CD4-positive, alpha-beta memory T cell (primary cell): ENCODE results near the gene ALKBH5. TPM values are rescaled to one million over a fixed set of nuclear protein-coding genes. Genes with fewer than 3 reads are reported as not detected.
A peak's percentile ranks its signal among the peaks of the same experiment; 100 is the strongest.

Source experiments
- CTCF ChIA-PET: fragments of 350-600 bp; sonication (Branson Sonifier 250); formaldehyde crosslinking; loops from one replicate; lab custom pipeline; 2021; ENCODE audit warnings: inconsistent platforms; ENCODE audit not compliant: partially characterized antibody; lab: Charles Lee
- POLR2A ChIA-PET: fragments of 350-600 bp; sonication (Branson Sonifier 250); formaldehyde crosslinking; loops from one replicate; lab custom pipeline; 2021; ENCODE audit not compliant: partially characterized antibody; lab: Charles Lee
- DNase-seq, 5 donors: peaks; one replicate each; pipeline versions ENCODE4 v3.0.0 to v3.0.0-alpha.2; 2020 to 2022; ENCODE audit warnings: mixed read lengths in 1 of 5
- H3K27ac ChIP-seq: one replicate; pipeline ENCODE4 v1.7.0; 2013; ENCODE audit warnings: low read depth, low read length
- H3K27me3 ChIP-seq: 2 replicates; pipeline ENCODE4 v1.7.0; 2013; ENCODE audit warnings: mild to moderate bottlenecking, low read length, moderate library complexity; ENCODE audit not compliant: insufficient read depth
- H3K36me3 ChIP-seq: 2 replicates; pipeline ENCODE4 v1.7.0; 2013; ENCODE audit warnings: mild to moderate bottlenecking, low read length, moderate library complexity; ENCODE audit not compliant: insufficient read depth
- H3K4me1 ChIP-seq: 2 replicates; pipeline ENCODE4 v1.7.0; 2013; ENCODE audit warnings: mild to moderate bottlenecking, low read length, moderate library complexity; ENCODE audit not compliant: insufficient read depth
- H3K4me3 ChIP-seq, 2 donors: one replicate each; pipeline ENCODE4 v1.7.0; 2013; ENCODE audit warnings: low read length in 2 of 2, mild to moderate bottlenecking in 1 of 2
- H3K9me3 ChIP-seq, 2 donors: one replicate each; pipeline ENCODE4 v1.7.0; 2013; ENCODE audit warnings: low read length in 2 of 2, control low read depth in 1 of 2; ENCODE audit not compliant: control insufficient read depth in 1 of 2
- H3K27ac Mint-ChIP-seq, 7 donors: one replicate each; pipeline ENCODE4 v1.8.0; 2020 to 2021; ENCODE audit warnings: mixed read lengths in 7 of 7, mild to moderate bottlenecking in 6 of 7, inconsistent platforms in 3 of 7, moderate library complexity in 3 of 7
- H3K27me3 Mint-ChIP-seq, 2 donors: one replicate each; pipeline ENCODE4 v1.8.0; 2020 to 2021; ENCODE audit warnings: mixed read lengths in 2 of 2
- H3K36me3 Mint-ChIP-seq, 2 donors: one replicate each; pipeline ENCODE4 v1.8.0; 2020 to 2021; ENCODE audit warnings: mixed read lengths in 2 of 2, inconsistent platforms in 1 of 2, mild to moderate bottlenecking in 1 of 2
- H3K4me1 Mint-ChIP-seq, 4 donors: one replicate each; pipeline ENCODE4 v1.8.0; 2020 to 2021; ENCODE audit warnings: mixed read lengths in 4 of 4, mild to moderate bottlenecking in 1 of 4
- H3K4me3 Mint-ChIP-seq, 8 donors: one replicate each; pipeline ENCODE4 v1.8.0; 2020 to 2021; ENCODE audit warnings: mixed read lengths in 8 of 8, mild to moderate bottlenecking in 7 of 8, moderate library complexity in 6 of 8, inconsistent platforms in 3 of 8
- H3K9me3 Mint-ChIP-seq, 8 donors: one replicate each; pipeline ENCODE4 v1.8.0; 2020 to 2021; ENCODE audit warnings: mixed read lengths in 8 of 8, mild to moderate bottlenecking in 5 of 8, inconsistent platforms in 3 of 8, moderate library complexity in 1 of 8
- intact Hi-C: fragments of 100-400 bp; cut with micrococcal nuclease; formaldehyde crosslinking; loops from one replicate; pipeline ENCODE4 v1.15.1; 2023
- polyA plus RNA-seq, 2 donors: library from polyadenylated mRNA; unstranded; fragments of 300-500 nt; fragmentation: Illumina TruSeq; gene quantifications; one replicate each; pipeline ENCODE4 v1.2.3, GENCODE V29; 2021
- total RNA-seq, 2 experiments: library from RNA; stranded (reverse); gene quantifications; one replicate each; pipeline ENCODE4 v1.2.3, GENCODE V29; 2021

ALKBH5 gene
- total and polyA plus RNA-seq, 4 experiments from 2014 or later, result 119 to 132 (median 123) TPM

DNA sequence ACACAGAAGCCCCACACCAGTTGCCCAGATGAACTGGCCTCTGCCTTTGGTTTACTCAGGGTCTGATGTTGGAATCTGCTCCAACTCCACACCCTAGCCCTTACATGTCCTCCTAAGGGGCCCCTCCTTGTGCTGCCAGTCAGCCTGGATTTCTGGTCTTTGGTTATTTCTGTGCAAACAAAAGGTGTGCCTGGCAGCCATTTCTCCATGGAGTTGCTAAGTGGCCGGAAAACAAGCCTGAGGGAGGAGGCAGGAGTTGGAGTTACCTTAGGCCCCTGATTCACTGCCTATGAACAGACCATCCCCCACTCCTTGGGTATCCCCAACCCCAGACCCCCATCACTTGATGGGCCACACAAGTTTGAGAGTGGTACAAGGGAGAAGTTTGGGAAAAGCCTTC lies 4.4 kb upstream of the ALKBH5 start:
- Mint-ChIP-seq H3K9me3 (peaks cover 0 to 2% (median 0%) of the 10 kb centered on the region in 8 donors), H3K36me3 (peaks cover 0 to 5% of the 10 kb centered on the region in 2 donors), H3K27ac (peak overlapping the region in 1 of 7 donors; percentile 30), H3K27me3 (no peaks in the 10 kb centered on the region), H3K4me1 (peaks cover 3 to 23% (median 10%) of the 10 kb centered on the region in 4 donors), H3K4me3 (no peak overlapping the region)
- intact Hi-C loops, result no loop called here
- Histone ChIP-seq H3K36me3 (no peaks in the 10 kb centered on the region), H3K4me1 (peaks cover 10% of the 10 kb centered on the region), H3K27ac (no peak overlapping the region), H3K9me3 (no peaks in the 10 kb centered on the region), H3K4me3 (no peak overlapping the region), H3K27me3 (no peaks in the 10 kb centered on the region)
- no peak for DNase-seq
- ChIA-PET CTCF (interaction anchor here (1.4 kb wide), 1 partner anchor 30 kb away, joined by 3 read pairs; no protein-coding TSS in a partner anchor), POLR2A (no interaction called here)

DNA sequence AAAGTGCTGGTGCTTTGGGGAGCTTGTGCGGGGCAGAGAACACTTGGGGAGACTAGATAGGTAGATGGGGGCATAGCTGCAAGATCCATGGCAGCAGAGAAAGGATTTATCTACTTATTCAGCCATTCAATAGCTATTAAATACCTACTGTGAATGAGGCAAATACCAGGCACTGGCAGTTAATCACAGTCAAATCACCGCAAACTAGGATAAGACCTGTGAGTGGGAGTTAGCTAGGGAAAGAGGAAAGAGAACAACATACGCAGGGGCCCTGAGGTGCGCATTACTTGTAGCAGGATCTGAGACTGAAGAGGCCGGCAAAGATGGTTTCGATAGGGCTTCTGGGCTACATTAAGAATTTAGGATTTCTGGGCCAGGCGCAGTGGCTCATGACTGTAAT lies 3.8 kb upstream of the ALKBH5 start:
- CTCF ChIA-PET, result interaction anchor here (1.4 kb wide), 1 partner anchor 30 kb away, joined by 3 read pairs; no protein-coding TSS in a partner anchor
- Histone ChIP-seq H3K9me3 (no peaks in the 10 kb centered on the region), H3K4me1 (peaks cover 11% of the 10 kb centered on the region), H3K4me3 (no peak overlapping the region), H3K36me3 (no peaks in the 10 kb centered on the region), H3K27me3 (no peaks in the 10 kb centered on the region), H3K27ac (no peak overlapping the region)
- no peak for DNase-seq
- H3K4me3 Mint-ChIP-seq, result no peak overlapping the region
- POLR2A ChIA-PET, result no interaction called here
- peaks cover 3 to 28% (median 11%) of the 10 kb centered on the region in 4 donors for H3K4me1 Mint-ChIP-seq
- H3K27me3 Mint-ChIP-seq, result no peaks in the 10 kb centered on the region
- intact Hi-C loops, result loop anchor here (5.0 to 10.0 kb wide), 2 partner anchors 182 to 1525 kb away; partner anchors contain the start of genes SHMT1 and ZNF624
- H3K9me3 Mint-ChIP-seq, result peaks cover 0 to 2% (median 0%) of the 10 kb centered on the region in 8 donors
- peaks cover 0 to 10% of the 10 kb centered on the region in 2 donors for H3K36me3 Mint-ChIP-seq
- H3K27ac Mint-ChIP-seq, result peak overlapping the region in 3 of 7 donors; percentile 30 to 80 (median 36)

GRCh38 chr17:18181358-18181757 lies 2.3 kb upstream of the ALKBH5 start:
- peaks cover 0 to 17% of the 10 kb centered on the region in 2 donors for H3K36me3 Mint-ChIP-seq

DNA sequence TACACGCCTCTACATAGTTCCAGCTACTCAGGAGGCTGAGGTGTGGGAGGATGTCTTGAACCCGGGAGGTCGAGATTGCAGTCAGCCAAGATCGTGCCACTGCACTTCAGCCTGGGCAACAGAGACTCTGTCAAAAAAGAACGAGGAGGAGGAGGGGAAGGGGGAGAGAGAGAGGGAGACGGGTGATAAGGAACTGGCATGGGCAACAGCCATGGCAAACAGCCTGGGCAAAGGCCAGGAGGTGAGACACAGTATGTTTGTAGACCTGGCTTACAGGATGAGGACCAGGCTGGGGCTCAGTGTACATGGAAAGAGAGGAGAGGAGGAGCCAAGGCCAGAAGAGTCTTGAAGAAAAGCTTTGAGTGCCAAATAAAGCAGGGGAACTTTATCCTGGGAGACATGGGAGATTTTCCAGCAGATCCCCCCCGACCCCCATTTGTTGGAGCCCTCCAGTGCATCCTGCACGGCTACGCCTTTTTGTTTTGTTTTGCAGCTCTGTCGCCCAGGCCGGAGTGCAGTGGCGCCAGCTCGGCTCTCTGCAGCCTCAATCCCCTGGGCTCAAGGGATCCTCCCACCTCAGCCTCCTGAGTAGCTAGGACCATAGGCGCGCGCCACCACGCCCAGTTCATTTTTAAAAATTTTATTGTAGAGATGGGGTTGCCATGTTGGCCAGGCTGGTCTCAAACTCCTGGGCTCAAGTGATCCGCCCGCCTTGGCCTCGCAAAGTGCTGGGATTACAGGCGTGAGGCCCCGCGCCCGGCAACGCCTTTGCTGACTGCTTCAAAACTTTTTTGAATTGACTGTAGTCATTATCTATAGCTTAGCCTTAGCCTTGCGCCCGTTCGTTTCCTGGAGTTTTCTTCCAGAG lies 1.3 kb upstream of the ALKBH5 start:
- H3K27me3 Mint-ChIP-seq, result no peaks in the 10 kb centered on the region
- ChIA-PET CTCF (interaction anchor here (1.2 to 1.7 kb wide), 5 partner anchors 10 to 443 kb away, joined by 3 to 4 read pairs (median 4); no protein-coding TSS in a partner anchor), POLR2A (interaction anchor here (0.8 to 3.7 kb wide), 18 partner anchors 11 to 181 kb away, joined by 3 to 28 read pairs (median 8); partner anchors contain the start of genes FLII, LLGL1, MIEF2 and SHMT1)
- H3K27me3 ChIP-seq, result no peaks in the 10 kb centered on the region
- peak overlapping the region; percentile 49 to 95 for H3K4me3 ChIP-seq
- peak overlapping the region; percentile 94 to 98 (median 96) for H3K4me3 Mint-ChIP-seq
- H3K9me3 ChIP-seq, result no peaks in the 10 kb centered on the region
- H3K36me3 ChIP-seq, result peaks cover 4% of the 10 kb centered on the region
- intact Hi-C loops, result loop anchor here (2.0 to 10.0 kb wide), 4 partner anchors 96 to 1528 kb away; partner anchors contain the start of genes ATPAF2, DRG2, GID4 and SHMT1
- peaks cover 36% of the 10 kb centered on the region for H3K4me1 ChIP-seq
- peak overlapping the region; percentile 89 for H3K27ac ChIP-seq
- H3K36me3 Mint-ChIP-seq, result peaks cover 0 to 24% of the 10 kb centered on the region in 2 donors
- peak in 1 of 5 donors; percentile 8 for DNase-seq
- H3K4me1 Mint-ChIP-seq, result peaks cover 23 to 53% (median 34%) of the 10 kb centered on the region in 4 donors
- peaks cover 0 to 2% (median 0%) of the 10 kb centered on the region in 8 donors for H3K9me3 Mint-ChIP-seq
- peak overlapping the region; percentile 97 to 99 (median 99) for H3K27ac Mint-ChIP-seq

More at GRCh38 chr17:18181358-18181757, 2.3 kb upstream of the ALKBH5 start:
- peak overlapping the region in 3 of 8 donors; percentile 20 to 97 (median 94) for H3K4me3 Mint-ChIP-seq
- peak overlapping the region; percentile 97 to 99 (median 99) for H3K27ac Mint-ChIP-seq
- no peak for DNase-seq
- H3K27me3 Mint-ChIP-seq, result no peaks in the 10 kb centered on the region
- Histone ChIP-seq H3K27ac (peak overlapping the region; percentile 89), H3K4me3 (no peak overlapping the region), H3K9me3 (no peaks in the 10 kb centered on the region), H3K36me3 (no peaks in the 10 kb centered on the region), H3K4me1 (peaks cover 26% of the 10 kb centered on the region), H3K27me3 (no peaks in the 10 kb centered on the region)
- peaks cover 13 to 44% (median 25%) of the 10 kb centered on the region in 4 donors for H3K4me1 Mint-ChIP-seq
- intact Hi-C loops, result loop anchor here (5.0 to 10.0 kb wide), 2 partner anchors 181 to 1527 kb away; partner anchors contain the start of genes SHMT1 and ZNF624
- ChIA-PET CTCF (interaction anchor here (1.3 to 1.4 kb wide), 2 partner anchors 35 to 444 kb away, joined by 4 read pairs; no protein-coding TSS in a partner anchor), POLR2A (interaction anchor here (0.6 to 3.7 kb wide), 6 partner anchors 17 to 182 kb away, joined by 3 to 28 read pairs (median 6); partner anchors contain the start of genes SHMT1, SMCR8 and TOP3A)
- peaks cover 0 to 2% (median 0%) of the 10 kb centered on the region in 8 donors for H3K9me3 Mint-ChIP-seq

- ChIA-PET POLR2A (interaction anchor here (0.6 to 3.7 kb wide), 19 partner anchors 10 to 347 kb away, joined by 3 to 28 read pairs (median 8); partner anchors contain the start of genes DRC3, FLII, LLGL1 and MIEF2), CTCF (interaction anchor here (1.2 to 4.6 kb wide), 5 partner anchors 9 to 41 kb away, joined by 3 to 16 read pairs (median 4); no protein-coding TSS in a partner anchor)
- H3K27me3 ChIP-seq, result no peaks in the 10 kb centered on the region
- Mint-ChIP-seq H3K36me3 (peaks cover 0 to 30% of the 10 kb centered on the region in 2 donors), H3K4me1 (peaks cover 29 to 60% (median 40%) of the 10 kb centered on the region in 4 donors), H3K4me3 (peak overlapping the region; percentile 94 to 98 (median 96)), H3K27me3 (no peaks in the 10 kb centered on the region), H3K27ac (peak overlapping the region; percentile 97 to 99 (median 99)), H3K9me3 (peaks cover 0 to 2% (median 0%) of the 10 kb centered on the region in 8 donors)
- H3K27ac ChIP-seq, result peak overlapping the region; percentile 89
- intact Hi-C loops, result loop anchor here (1.0 to 10.0 kb wide), 10 partner anchors 25 to 1528 kb away; partner anchors contain the start of genes ATPAF2, DRC3, DRG2 and GID4
- no peaks in the 10 kb centered on the region for H3K9me3 ChIP-seq
- peak in 1 of 5 donors; percentile 83 for DNase-seq
- peak overlapping the region; percentile 49 to 95 for H3K4me3 ChIP-seq
- H3K4me1 ChIP-seq, result peaks cover 42% of the 10 kb centered on the region
- H3K36me3 ChIP-seq, result peaks cover 7% of the 10 kb centered on the region
Measured at GRCh38 chr17:18182978-18183333, 672 bp upstream of the ALKBH5 start.

DNA sequence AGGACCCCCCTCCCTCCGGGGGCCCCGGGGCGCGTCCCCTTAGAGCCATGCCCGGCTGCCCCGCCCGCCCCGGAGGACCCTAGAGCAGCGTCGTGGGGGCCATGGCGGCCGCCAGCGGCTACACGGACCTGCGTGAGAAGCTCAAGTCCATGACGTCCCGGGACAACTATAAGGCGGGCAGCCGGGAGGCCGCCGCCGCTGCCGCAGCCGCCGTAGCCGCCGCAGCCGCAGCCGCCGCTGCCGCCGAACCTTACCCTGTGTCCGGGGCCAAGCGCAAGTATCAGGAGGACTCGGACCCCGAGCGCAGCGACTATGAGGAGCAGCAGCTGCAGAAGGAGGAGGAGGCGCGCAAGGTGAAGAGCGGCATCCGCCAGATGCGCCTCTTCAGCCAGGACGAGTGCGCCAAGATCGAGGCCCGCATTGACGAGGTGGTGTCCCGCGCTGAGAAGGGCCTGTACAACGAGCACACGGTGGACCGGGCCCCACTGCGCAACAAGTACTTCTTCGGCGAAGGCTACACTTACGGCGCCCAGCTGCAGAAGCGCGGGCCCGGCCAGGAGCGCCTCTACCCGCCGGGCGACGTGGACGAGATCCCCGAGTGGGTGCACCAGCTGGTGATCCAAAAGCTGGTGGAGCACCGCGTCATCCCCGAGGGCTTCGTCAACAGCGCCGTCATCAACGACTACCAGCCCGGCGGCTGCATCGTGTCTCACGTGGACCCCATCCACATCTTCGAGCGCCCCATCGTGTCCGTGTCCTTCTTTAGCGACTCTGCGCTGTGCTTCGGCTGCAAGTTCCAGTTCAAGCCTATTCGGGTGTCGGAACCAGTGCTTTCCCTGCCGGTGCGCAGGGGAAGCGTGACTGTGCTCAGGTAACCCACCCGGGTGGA lies 759 bp downstream of the ALKBH5 start:
- Mint-ChIP-seq H3K27me3 (no peaks in the 10 kb centered on the region), H3K36me3 (peaks cover 8 to 38% of the 10 kb centered on the region in 2 donors), H3K4me1 (peaks cover 37 to 70% (median 50%) of the 10 kb centered on the region in 4 donors), H3K9me3 (peaks cover 0 to 2% (median 0%) of the 10 kb centered on the region in 8 donors), H3K27ac (peak overlapping the region; percentile 96 to 99 (median 97)), H3K4me3 (peak overlapping the region; percentile 94 to 99 (median 96))
- no peaks in the 10 kb centered on the region for H3K27me3 ChIP-seq
- H3K36me3 ChIP-seq, result peaks cover 7% of the 10 kb centered on the region
- ChIA-PET POLR2A (interaction anchor here (0.6 to 3.7 kb wide), 22 partner anchors 9 to 433 kb away, joined by 3 to 28 read pairs (median 6); partner anchors contain the start of genes DRC3, FLII, LLGL1 and MIEF2), CTCF (interaction anchor here (4.6 kb wide), 1 partner anchor 43 kb away, joined by 16 read pairs; no protein-coding TSS in a partner anchor)
- H3K27ac ChIP-seq, result peak overlapping the region; percentile 89
- H3K9me3 ChIP-seq, result no peaks in the 10 kb centered on the region
- intact Hi-C loops, result loop anchor here (5.0 to 10.0 kb wide), 2 partner anchors 178 to 1530 kb away; partner anchors contain the start of genes SHMT1 and ZNF624
- DNase-seq, result peak; percentile 72 to 92 (median 76)
- peaks cover 56% of the 10 kb centered on the region for H3K4me1 ChIP-seq
- H3K4me3 ChIP-seq, result peak overlapping the region; percentile 85 to 95
